HEK293 (cell line): ENCODE results near the gene TMEM14A.

Experiments
- CTCF ChIA-PET: fragments of 350-600 bp; formaldehyde crosslinking; extraction: SDS; loops from one replicate; lab custom pipeline; 2021; ENCODE audit warnings: antibody characterized with exemption; lab: Yijun Ruan, JAX
- POLR2A ChIA-PET: fragments of 300-600 bp; formaldehyde crosslinking; extraction: SDS; loops from one replicate; lab custom pipeline; 2020; ENCODE audit warnings: antibody characterized with exemption, inconsistent platforms; lab: Yijun Ruan, JAX
- H3K27ac ChIP-seq: fragments of 200-500 bp; sonication (Bioruptor generic); 2 replicates; pipeline ENCODE4 v1.5.1; 2014; ENCODE audit warnings: low read depth, low read length, control low read depth, inconsistent platforms; ENCODE audit errors: extremely low read depth
- H3K36me3 ChIP-seq, 2 experiments: fragments of 200-500 bp in 1 of 2; sonication (Bioruptor generic) in 1 of 2; 1 replicate in 1 of 2; 2 replicates in 1 of 2; pipeline ENCODE4 v1.5.1; 2014 to 2017; ENCODE audit warnings: inconsistent platforms in 2 of 2, low read length in 2 of 2; ENCODE audit not compliant: control insufficient read depth in 2 of 2, insufficient read depth in 1 of 2
- H3K4me1 ChIP-seq: fragments of 200-500 bp; sonication (Bioruptor generic); 2 replicates; pipeline ENCODE4 v1.5.1; 2014; ENCODE audit warnings: mild to moderate bottlenecking, low read length, inconsistent platforms; ENCODE audit not compliant: control insufficient read depth, insufficient read depth
- H3K4me3 ChIP-seq: 2 replicates; pipeline ENCODE4 v1.5.1; 2011; ENCODE audit warnings: low read depth, mild to moderate bottlenecking, control low read depth, low read length, moderate library complexity
- H3K9me3 ChIP-seq: fragments of 200-500 bp; sonication (Bioruptor generic); 2 replicates; pipeline ENCODE4 v1.5.1; 2014; ENCODE audit warnings: low read depth, low read length, inconsistent platforms; ENCODE audit not compliant: control insufficient read depth, insufficient read depth
- GLIS1 ChIP-seq: fragments of 450-650 bp; formaldehyde crosslinking; IDR thresholded peaks from 2 replicates; pipeline ENCODE4 v1.5.1; 2016; ENCODE audit warnings: missing biosample characterization, missing genetic modification characterization
- KLF7 ChIP-seq: fragments of 450-650 bp; formaldehyde crosslinking; IDR thresholded peaks from 2 replicates; pipeline ENCODE4 v1.5.1; 2016; ENCODE audit warnings: missing biosample characterization, missing genetic modification characterization, borderline replicate concordance
- PBX3 ChIP-seq: sonication (generic); formaldehyde crosslinking; IDR thresholded peaks from 2 replicates; pipeline ENCODE4 v1.8.1; 2022; ENCODE audit warnings: mild to moderate bottlenecking, moderate library complexity, missing genetic modification reagents
- SP3 ChIP-seq: fragments of 450-650 bp; formaldehyde crosslinking; IDR thresholded peaks from 2 replicates; pipeline ENCODE4 v1.5.1; 2016; ENCODE audit warnings: missing biosample characterization, missing genetic modification characterization
- ZBTB20 ChIP-seq: fragments of 450-650 bp; formaldehyde crosslinking; IDR thresholded peaks from 2 replicates; pipeline ENCODE4 v1.5.1; 2016; ENCODE audit warnings: missing biosample characterization, missing genetic modification characterization
- ZBTB44 ChIP-seq: fragments of 450-650 bp; IDR thresholded peaks from 2 replicates; pipeline ENCODE4 v1.5.1; 2018; ENCODE audit warnings: missing biosample characterization, mild to moderate bottlenecking, missing genetic modification characterization
- ZBTB48 ChIP-seq: fragments of 450-650 bp; formaldehyde crosslinking; IDR thresholded peaks from 2 replicates; pipeline ENCODE4 v1.5.1; 2016; ENCODE audit warnings: missing biosample characterization, missing genetic modification characterization
- ZBTB7A ChIP-seq: fragments of 450-650 bp; formaldehyde crosslinking; IDR thresholded peaks from 2 replicates; pipeline ENCODE4 v1.5.1; 2016; ENCODE audit warnings: low read depth, missing biosample characterization, missing genetic modification characterization
- ZNF146 ChIP-seq: fragments of 450-650 bp; formaldehyde crosslinking; IDR thresholded peaks from 2 replicates; pipeline ENCODE4 v1.5.1; 2016; ENCODE audit warnings: missing biosample characterization, missing genetic modification characterization
- ZNF280C ChIP-seq: fragments of 450-650 bp; formaldehyde crosslinking; IDR thresholded peaks from 2 replicates; pipeline ENCODE4 v1.5.1; 2016; ENCODE audit warnings: missing biosample characterization, missing genetic modification characterization
- ZNF366 ChIP-seq: fragments of 450-650 bp; formaldehyde crosslinking; conservative IDR thresholded peaks from 2 replicates; pipeline ENCODE4 v1.5.1; 2016; ENCODE audit warnings: missing biosample characterization, missing genetic modification characterization
- ZNF530 ChIP-seq: fragments of 450-650 bp; formaldehyde crosslinking; IDR thresholded peaks from 2 replicates; pipeline ENCODE4 v1.5.1; 2016; ENCODE audit warnings: low read depth, missing biosample characterization, missing genetic modification characterization
- ZNF580 ChIP-seq: fragments of 450-650 bp; formaldehyde crosslinking; IDR thresholded peaks from 2 replicates; pipeline ENCODE4 v1.5.1; 2016; ENCODE audit warnings: missing biosample characterization, missing genetic modification characterization
- ZNF600 ChIP-seq: fragments of 450-650 bp; formaldehyde crosslinking; IDR thresholded peaks from 2 replicates; pipeline ENCODE4 v1.5.1; 2016; ENCODE audit warnings: missing biosample characterization, missing genetic modification characterization
- ZNF621 ChIP-seq: fragments of 450-650 bp; formaldehyde crosslinking; IDR thresholded peaks from 2 replicates; pipeline ENCODE4 v1.5.1; 2017; ENCODE audit warnings: missing biosample characterization, missing genetic modification characterization
- ZNF658 ChIP-seq: fragments of 450-650 bp; formaldehyde crosslinking; IDR thresholded peaks from 2 replicates; pipeline ENCODE4; 2016; ENCODE audit warnings: missing biosample characterization, missing genetic modification characterization
- ZNF670 ChIP-seq: fragments of 450-650 bp; formaldehyde crosslinking; IDR thresholded peaks from 2 replicates; pipeline ENCODE4 v1.5.1; 2016; ENCODE audit warnings: missing biosample characterization, missing genetic modification characterization, low read depth
- ZNF76 ChIP-seq: fragments of 450-650 bp; formaldehyde crosslinking; IDR thresholded peaks from 2 replicates; pipeline ENCODE4; 2016; ENCODE audit warnings: low read depth, missing biosample characterization, missing genetic modification characterization, borderline replicate concordance
- ZNF785 ChIP-seq: fragments of 450-650 bp; formaldehyde crosslinking; IDR thresholded peaks from 2 replicates; pipeline ENCODE4 v1.5.1; 2016; ENCODE audit warnings: missing biosample characterization, missing genetic modification characterization
- ZNF843 ChIP-seq: fragments of 450-650 bp; formaldehyde crosslinking; IDR thresholded peaks from 2 replicates; pipeline ENCODE4 v1.5.1; 2016; ENCODE audit warnings: missing biosample characterization, missing genetic modification characterization
- ZSCAN4 ChIP-seq: fragments of 450-650 bp; formaldehyde crosslinking; IDR thresholded peaks from 2 replicates; pipeline ENCODE4 v1.5.1; 2017; ENCODE audit warnings: missing biosample characterization, missing genetic modification characterization
- TF ChIP-seq, protein P1 (sequence below): fragments of 450-650 bp; formaldehyde crosslinking; IDR thresholded peaks from 2 replicates; pipeline ENCODE4 v1.5.1; 2016; ENCODE audit warnings: missing biosample characterization, missing genetic modification characterization, borderline replicate concordance
- TF ChIP-seq, protein P2 (sequence below): fragments of 450-650 bp; formaldehyde crosslinking; IDR thresholded peaks from 2 replicates; pipeline ENCODE4; 2016; ENCODE audit warnings: missing biosample characterization, missing genetic modification characterization

The TMEM14A gene

DNA sequence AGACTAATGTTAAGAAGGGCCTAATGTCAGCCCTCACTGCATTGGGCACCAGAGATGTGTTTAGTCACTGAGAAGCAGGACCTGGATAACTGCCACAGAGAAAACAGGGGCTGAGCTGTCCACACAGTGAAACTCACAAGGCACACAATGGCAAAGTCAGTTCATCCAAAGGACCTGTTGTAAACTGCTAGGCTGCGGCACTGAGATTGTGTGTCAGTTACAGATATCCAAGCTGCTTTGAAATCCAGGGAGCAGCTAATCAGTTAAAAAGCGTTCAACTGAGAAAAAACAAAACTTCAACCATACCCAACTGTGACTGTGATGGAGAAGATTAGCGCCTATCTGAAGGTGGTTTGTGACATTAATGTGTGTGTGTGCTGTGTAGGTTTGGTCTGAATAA, 27.8 kb upstream of the TMEM14A start (continued):
- TF ChIP-seq, protein P1, sequence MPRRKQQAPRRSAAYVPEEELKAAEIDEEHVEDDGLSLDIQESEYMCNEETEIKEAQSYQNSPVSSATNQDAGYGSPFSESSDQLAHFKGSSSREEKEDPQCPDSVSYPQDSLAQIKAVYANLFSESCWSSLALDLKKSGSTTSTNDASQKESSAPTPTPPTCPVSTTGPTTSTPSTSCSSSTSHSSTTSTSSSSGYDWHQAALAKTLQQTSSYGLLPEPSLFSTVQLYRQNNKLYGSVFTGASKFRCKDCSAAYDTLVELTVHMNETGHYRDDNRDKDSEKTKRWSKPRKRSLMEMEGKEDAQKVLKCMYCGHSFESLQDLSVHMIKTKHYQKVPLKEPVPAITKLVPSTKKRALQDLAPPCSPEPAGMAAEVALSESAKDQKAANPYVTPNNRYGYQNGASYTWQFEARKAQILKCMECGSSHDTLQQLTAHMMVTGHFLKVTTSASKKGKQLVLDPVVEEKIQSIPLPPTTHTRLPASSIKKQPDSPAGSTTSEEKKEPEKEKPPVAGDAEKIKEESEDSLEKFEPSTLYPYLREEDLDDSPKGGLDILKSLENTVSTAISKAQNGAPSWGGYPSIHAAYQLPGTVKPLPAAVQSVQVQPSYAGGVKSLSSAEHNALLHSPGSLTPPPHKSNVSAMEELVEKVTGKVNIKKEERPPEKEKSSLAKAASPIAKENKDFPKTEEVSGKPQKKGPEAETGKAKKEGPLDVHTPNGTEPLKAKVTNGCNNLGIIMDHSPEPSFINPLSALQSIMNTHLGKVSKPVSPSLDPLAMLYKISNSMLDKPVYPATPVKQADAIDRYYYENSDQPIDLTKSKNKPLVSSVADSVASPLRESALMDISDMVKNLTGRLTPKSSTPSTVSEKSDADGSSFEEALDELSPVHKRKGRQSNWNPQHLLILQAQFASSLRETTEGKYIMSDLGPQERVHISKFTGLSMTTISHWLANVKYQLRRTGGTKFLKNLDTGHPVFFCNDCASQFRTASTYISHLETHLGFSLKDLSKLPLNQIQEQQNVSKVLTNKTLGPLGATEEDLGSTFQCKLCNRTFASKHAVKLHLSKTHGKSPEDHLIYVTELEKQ (tag by site-specific recombination), result no peak

- Histone ChIP-seq H3K4me1 (peaks cover 3% of the 10 kb centered on the region), H3K27ac (no peak overlapping the region), H3K36me3 (no peaks in the 10 kb centered on the region), H3K9me3 (no peaks in the 10 kb centered on the region), H3K4me3 (no peak overlapping the region)
- CTCF ChIA-PET, result interaction anchor here (0.5 kb wide), 1 partner anchor 68 kb away, joined by 3 read pairs; no protein-coding TSS in a partner anchor
- TF ChIP-seq KLF7, result no peak
- no peak for TF ChIP-seq ZNF530 (tag by site-specific recombination)
- TF ChIP-seq ZNF600 (tag by site-specific recombination), result no peak
- no peak for TF ChIP-seq ZBTB20 (tag by site-specific recombination)
- TF ChIP-seq ZNF366, result no peak
- no peak for TF ChIP-seq ZNF658 (tag by site-specific recombination)
- TF ChIP-seq PBX3 (CRISPR knock-in tag), result no peak
- TF ChIP-seq, protein P2, sequence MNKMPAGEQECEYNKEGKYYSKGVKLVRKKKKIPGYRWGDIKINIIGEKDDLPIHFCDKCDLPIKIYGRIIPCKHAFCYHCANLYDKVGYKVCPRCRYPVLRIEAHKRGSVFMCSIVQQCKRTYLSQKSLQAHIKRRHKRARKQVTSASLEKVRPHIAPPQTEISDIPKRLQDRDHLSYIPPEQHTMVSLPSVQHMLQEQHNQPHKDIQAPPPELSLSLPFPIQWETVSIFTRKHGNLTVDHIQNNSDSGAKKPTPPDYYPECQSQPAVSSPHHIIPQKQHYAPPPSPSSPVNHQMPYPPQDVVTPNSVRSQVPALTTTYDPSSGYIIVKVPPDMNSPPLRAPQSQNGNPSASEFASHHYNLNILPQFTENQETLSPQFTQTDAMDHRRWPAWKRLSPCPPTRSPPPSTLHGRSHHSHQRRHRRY (tag by site-specific recombination), result no peak
- no peak for TF ChIP-seq GLIS1
- no peak for TF ChIP-seq SP3 (tag by site-specific recombination)
- no peak for TF ChIP-seq ZNF670 (tag by site-specific recombination)
- TF ChIP-seq ZNF785, result no peak
- no peak for TF ChIP-seq ZNF76 (tag by site-specific recombination)
- no peak for TF ChIP-seq ZNF580 (tag by site-specific recombination)
- no peak for TF ChIP-seq ZBTB48 (tag by site-specific recombination)
- TF ChIP-seq ZNF621 (tag by site-specific recombination), result no peak
- POLR2A ChIA-PET, result no interaction called here
Measured at GRCh38 chr6:52644253-52644652, 26.7 kb upstream of the TMEM14A start.

- no peak for TF ChIP-seq ZBTB44 (tag by site-specific recombination)
- TF ChIP-seq ZNF843, result no peak
- no peak for TF ChIP-seq ZNF146 (tag by site-specific recombination)
- TF ChIP-seq ZNF280C (tag by site-specific recombination), result no peak
- TF ChIP-seq ZBTB7A (tag by site-specific recombination), result no peak
- no peak for TF ChIP-seq ZSCAN4 (tag by site-specific recombination)
- TF ChIP-seq, all 188 proteins: peak for 0
- H3K36me3 ChIP-seq, result no peaks in the 10 kb centered on the region
- H3K9me3 ChIP-seq, result no peaks in the 10 kb centered on the region
- H3K4me3 ChIP-seq, result no peak overlapping the region
- peaks cover 3% of the 10 kb centered on the region for H3K4me1 ChIP-seq
- POLR2A ChIA-PET, result interaction anchor here (0.9 kb wide), 1 partner anchor 15 kb away, joined by 3 read pairs; no protein-coding TSS in a partner anchor
- CTCF ChIA-PET, result interaction anchor here (0.9 to 1.6 kb wide), 3 partner anchors 17 to 79 kb away, joined by 3 to 5 read pairs (median 4); no protein-coding TSS in a partner anchor
- H3K27ac ChIP-seq, result no peak overlapping the region
Measured at GRCh38 chr6:52645976-52646375, 24.9 kb upstream of the TMEM14A start.
